Uterus (tissue), 2 donors: ENCODE data around the gene KITLG.

Source experiments
- CTCF ChIP-seq, 4 experiments: fragments of 200-600 bp in 2 of 4; fragments of 450-650 bp in 2 of 4; sonication (generic) in 2 of 4; IDR thresholded peaks; one replicate each; pipeline ENCODE4 v1.5.1; 2016 to 2019; ENCODE audit warnings: antibody characterized with exemption in 4 of 4, mild to moderate bottlenecking in 2 of 4, moderate library complexity in 1 of 4
- POLR2A ChIP-seq, 2 donors: fragments of 450-650 bp; IDR thresholded peaks; one replicate each; pipeline ENCODE4 v1.6.1; 2016; ENCODE audit warnings: antibody characterized with exemption in 2 of 2, mild to moderate bottlenecking in 1 of 2, moderate library complexity in 1 of 2

GRCh38 chr12:88578276-88579160 is 1.8 kb downstream of the KITLG start:
- TF ChIP-seq CTCF (IDR thresholded peaks at IDR 0.05) (no peak), POLR2A (IDR thresholded peaks at IDR 0.05) (no peak)
